ENCODE results near the gene SPOP.
"Not testable (repeated sequence)": the region's sequence is repeated elsewhere in the genome, so short reads cannot be mapped to it uniquely, and the experiment has no call there.

Gene SPOP

GRCh38 chr17:49572226-49572625 lies 105.7 kb downstream of the SPOP start:
- no peak for DNase-seq (ENCODE audit: low spot score)

- no peak for DNase-seq (ENCODE audit: low spot score)
Observed at GRCh38 chr17:49571764-49572163, 106.1 kb downstream of the SPOP start.

GRCh38 chr17:49571283-49571682 lies 106.6 kb downstream of the SPOP start:
- DNase-seq (ENCODE audit: low spot score) = no peak

- no peak for DNase-seq (ENCODE audit: low spot score)
Observed at GRCh38 chr17:49570540-49571242, 107.2 kb downstream of the SPOP start.

GRCh38 chr17:49568695-49569047 lies 109.2 kb downstream of the SPOP start:
- not testable (repeated sequence) for DNase-seq (ENCODE audit: low spot score)

GRCh38 chr17:49567871-49568694 lies 109.8 kb downstream of the SPOP start:
- DNase-seq (ENCODE audit: low spot score) = peak; percentile 75

GRCh38 chr17:49567104-49567521 lies 110.8 kb downstream of the SPOP start:
- DNase-seq (ENCODE audit: low spot score) = no peak

GRCh38 chr17:49566668-49567071 lies 111.2 kb downstream of the SPOP start:
- DNase-seq (ENCODE audit: low spot score) = no peak

GRCh38 chr17:49565948-49566491 lies 111.9 kb downstream of the SPOP start:
- DNase-seq (ENCODE audit: low spot score) = peak; percentile 35

GRCh38 chr17:49564638-49565037 lies 113.3 kb downstream of the SPOP start:
- DNase-seq (ENCODE audit: low spot score) = no peak

- no peak for DNase-seq (ENCODE audit: low spot score)
Observed at GRCh38 chr17:49557312-49558024, 120.4 kb downstream of the SPOP start.

GRCh38 chr17:49556223-49556943 lies 121.5 kb downstream of the SPOP start:
- no peak for DNase-seq (ENCODE audit: low spot score)

GRCh38 chr17:49555495-49556222 lies 122.2 kb downstream of the SPOP start:
- DNase-seq (ENCODE audit: low spot score) = no peak

GRCh38 chr17:49554694-49555494 lies 123.0 kb downstream of the SPOP start:
- no peak for DNase-seq (ENCODE audit: low spot score)

- DNase-seq (ENCODE audit: low spot score) = no peak
Observed at GRCh38 chr17:49553676-49554335, 124.1 kb downstream of the SPOP start.

- no peak for DNase-seq (ENCODE audit: low spot score)
Observed at GRCh38 chr17:49552070-49552751, 125.7 kb downstream of the SPOP start.

GRCh38 chr17:49551221-49552069 lies 126.5 kb downstream of the SPOP start:
- DNase-seq (ENCODE audit: low spot score) = no peak

- not testable (repeated sequence) for DNase-seq (ENCODE audit: low spot score)
Observed at GRCh38 chr17:49550764-49551163, 127.1 kb downstream of the SPOP start.
